SJCRH30 (cell line): ENCODE results near the gene ARHGAP26. TPM values are rescaled to one million over a fixed set of nuclear protein-coding genes. Genes with fewer than 3 reads are reported as not detected.
A peak's percentile ranks its signal among the peaks of the same experiment; 100 is the strongest.

Source experiments
- DNase-seq, 2 experiments: peaks; one replicate each; pipeline ENCODE4 v3.0.0-alpha.2; 2015 to 2020
- H3K27ac ChIP-seq: fragments of 250-450 bp; sonication (Bioruptor Pico); 2 replicates; pipeline ENCODE4 v1.5.1; 2020; ENCODE audit warnings: mild to moderate bottlenecking, moderate library complexity
- H3K27me3 ChIP-seq: fragments of 250-450 bp; sonication (Bioruptor Pico); 2 replicates; pipeline ENCODE4 v1.5.1; 2020; ENCODE audit warnings: mild to moderate bottlenecking, moderate library complexity
- H3K36me3 ChIP-seq: fragments of 250-450 bp; sonication (Bioruptor Pico); 2 replicates; pipeline ENCODE4 v1.5.1; 2020; ENCODE audit warnings: mild to moderate bottlenecking, moderate library complexity
- H3K4me1 ChIP-seq: fragments of 250-450 bp; sonication (Bioruptor Pico); 2 replicates; pipeline ENCODE4 v1.5.1; 2020; ENCODE audit warnings: mild to moderate bottlenecking, moderate library complexity
- H3K4me3 ChIP-seq: fragments of 250-450 bp; sonication (Bioruptor Pico); 2 replicates; pipeline ENCODE4 v1.5.1; 2020; ENCODE audit warnings: mild to moderate bottlenecking, moderate library complexity
- H3K9me3 ChIP-seq: fragments of 250-450 bp; sonication (Bioruptor Pico); replicated peaks from 2 replicates; pipeline ENCODE4 v1.5.1; 2020; ENCODE audit warnings: mild to moderate bottlenecking, moderate library complexity
- total RNA-seq: library from RNA; depleted of rRNA; stranded (reverse); fragments of >200 nt; shearing (Covaris generic); gene quantifications from 2 replicates; pipeline ENCODE4 v1.2.3, GENCODE V29; 2014

Gene ARHGAP26
- total RNA-seq, 1 experiment from 2014 or later: 16.9 TPM

- H3K36me3 ChIP-seq: no peaks in the 10 kb centered on the region
- H3K9me3 ChIP-seq: no peaks in the 10 kb centered on the region
- no peak overlapping the region for H3K27ac ChIP-seq
- no peak for DNase-seq
- H3K4me1 ChIP-seq: peaks cover 28% of the 10 kb centered on the region
- no peaks in the 10 kb centered on the region for H3K27me3 ChIP-seq
- H3K4me3 ChIP-seq: no peak overlapping the region
Observed at GRCh38 chr5:143181173-143181572, 411.0 kb downstream of the ARHGAP26 start.

- no peak overlapping the region for H3K27ac ChIP-seq
- peaks cover 24% of the 10 kb centered on the region for H3K4me1 ChIP-seq
- no peak overlapping the region for H3K4me3 ChIP-seq
- DNase-seq: no peak
- no peaks in the 10 kb centered on the region for H3K27me3 ChIP-seq
- no peaks in the 10 kb centered on the region for H3K36me3 ChIP-seq
- no peaks in the 10 kb centered on the region for H3K9me3 ChIP-seq
Observed at GRCh38 chr5:143182106-143182505, 411.9 kb downstream of the ARHGAP26 start.

- H3K36me3 ChIP-seq: no peaks in the 10 kb centered on the region
- no peaks in the 10 kb centered on the region for H3K27me3 ChIP-seq
- H3K27ac ChIP-seq: no peak overlapping the region
- DNase-seq: peak; percentile 82
- peaks cover 20% of the 10 kb centered on the region for H3K4me1 ChIP-seq
- H3K4me3 ChIP-seq: no peak overlapping the region
- H3K9me3 ChIP-seq: no peaks in the 10 kb centered on the region
Observed at GRCh38 chr5:143182901-143183820, 413.0 kb downstream of the ARHGAP26 start.

- no peak for DNase-seq
- Histone ChIP-seq H3K27ac (no peak overlapping the region), H3K36me3 (no peaks in the 10 kb centered on the region), H3K4me1 (peaks cover 20% of the 10 kb centered on the region), H3K27me3 (no peaks in the 10 kb centered on the region), H3K4me3 (no peak overlapping the region), H3K9me3 (no peaks in the 10 kb centered on the region)
Observed at GRCh38 chr5:143183989-143184388, 413.8 kb downstream of the ARHGAP26 start.

GRCh38 chr5:143186623-143187022 is 416.4 kb downstream of the ARHGAP26 start:
- Histone ChIP-seq H3K4me3 (no peak overlapping the region), H3K27me3 (no peaks in the 10 kb centered on the region), H3K9me3 (peaks cover 7% of the 10 kb centered on the region; the same call in 1 of the 2 replicates), H3K36me3 (no peaks in the 10 kb centered on the region), H3K4me1 (peaks cover 20% of the 10 kb centered on the region), H3K27ac (no peak overlapping the region)
- DNase-seq: no peak

GRCh38 chr5:143187495-143187894 is 417.3 kb downstream of the ARHGAP26 start:
- no peak for DNase-seq
- no peaks in the 10 kb centered on the region for H3K36me3 ChIP-seq
- H3K4me1 ChIP-seq: peaks cover 13% of the 10 kb centered on the region
- no peak overlapping the region for H3K4me3 ChIP-seq
- H3K9me3 ChIP-seq: peaks cover 7% of the 10 kb centered on the region; the same call in 1 of the 2 replicates
- no peak overlapping the region for H3K27ac ChIP-seq
- no peaks in the 10 kb centered on the region for H3K27me3 ChIP-seq

GRCh38 chr5:143188083-143188482 is 417.9 kb downstream of the ARHGAP26 start:
- H3K4me3 ChIP-seq: no peak overlapping the region
- H3K4me1 ChIP-seq: peaks cover 7% of the 10 kb centered on the region
- no peaks in the 10 kb centered on the region for H3K27me3 ChIP-seq
- no peaks in the 10 kb centered on the region for H3K36me3 ChIP-seq
- peaks cover 7% of the 10 kb centered on the region; the same call in 1 of the 2 replicates for H3K9me3 ChIP-seq
- no peak for DNase-seq
- H3K27ac ChIP-seq: no peak overlapping the region

GRCh38 chr5:143188692-143189091 is 418.5 kb downstream of the ARHGAP26 start:
- peaks cover 7% of the 10 kb centered on the region; the same call in 1 of the 2 replicates for H3K9me3 ChIP-seq
- H3K4me3 ChIP-seq: no peak overlapping the region
- H3K36me3 ChIP-seq: no peaks in the 10 kb centered on the region
- no peak overlapping the region for H3K27ac ChIP-seq
- DNase-seq: no peak
- H3K4me1 ChIP-seq: peaks cover 3% of the 10 kb centered on the region; the same call in 1 of the 2 replicates
- H3K27me3 ChIP-seq: no peaks in the 10 kb centered on the region

GRCh38 chr5:143190260-143190810 is 420.2 kb downstream of the ARHGAP26 start:
- H3K27me3 ChIP-seq: no peaks in the 10 kb centered on the region
- H3K4me1 ChIP-seq: no peaks in the 10 kb centered on the region
- no peaks in the 10 kb centered on the region for H3K36me3 ChIP-seq
- H3K27ac ChIP-seq: no peak overlapping the region
- H3K9me3 ChIP-seq: peaks cover 7% of the 10 kb centered on the region; the same call in 1 of the 2 replicates
- DNase-seq: no peak
- H3K4me3 ChIP-seq: no peak overlapping the region

- no peak overlapping the region for H3K4me3 ChIP-seq
- H3K27ac ChIP-seq: no peak overlapping the region
- H3K36me3 ChIP-seq: no peaks in the 10 kb centered on the region
- H3K9me3 ChIP-seq: peaks cover 11% of the 10 kb centered on the region; the same call in 1 of the 2 replicates
- H3K27me3 ChIP-seq: no peaks in the 10 kb centered on the region
- DNase-seq: no peak
- H3K4me1 ChIP-seq: no peaks in the 10 kb centered on the region
Observed at GRCh38 chr5:143191720-143192119, 421.5 kb downstream of the ARHGAP26 start.

GRCh38 chr5:143192191-143192900 is 422.2 kb downstream of the ARHGAP26 start:
- DNase-seq: no peak
- Histone ChIP-seq H3K36me3 (no peaks in the 10 kb centered on the region), H3K27ac (no peak overlapping the region), H3K9me3 (peaks cover 14% of the 10 kb centered on the region; the same call in 1 of the 2 replicates), H3K4me3 (no peak overlapping the region), H3K4me1 (no peaks in the 10 kb centered on the region), H3K27me3 (no peaks in the 10 kb centered on the region)

- Histone ChIP-seq H3K4me1 (no peaks in the 10 kb centered on the region), H3K4me3 (no peak overlapping the region), H3K27ac (no peak overlapping the region), H3K36me3 (no peaks in the 10 kb centered on the region), H3K27me3 (no peaks in the 10 kb centered on the region), H3K9me3 (peaks cover 21% of the 10 kb centered on the region; the same call in 1 of the 2 replicates)
- DNase-seq: no peak
Observed at GRCh38 chr5:143194206-143194605, 424.0 kb downstream of the ARHGAP26 start.

GRCh38 chr5:143194713-143195112 is 424.5 kb downstream of the ARHGAP26 start:
- no peak for DNase-seq
- Histone ChIP-seq H3K4me1 (no peaks in the 10 kb centered on the region), H3K9me3 (peaks cover 21% of the 10 kb centered on the region; the same call in 1 of the 2 replicates), H3K36me3 (no peaks in the 10 kb centered on the region), H3K4me3 (no peak overlapping the region), H3K27ac (no peak overlapping the region), H3K27me3 (no peaks in the 10 kb centered on the region)

GRCh38 chr5:143195491-143195890 is 425.3 kb downstream of the ARHGAP26 start:
- no peak overlapping the region for H3K27ac ChIP-seq
- H3K36me3 ChIP-seq: no peaks in the 10 kb centered on the region
- DNase-seq: no peak
- peaks cover 2% of the 10 kb centered on the region for H3K4me1 ChIP-seq
- H3K27me3 ChIP-seq: no peaks in the 10 kb centered on the region
- no peak overlapping the region for H3K4me3 ChIP-seq
- H3K9me3 ChIP-seq: peaks cover 16% of the 10 kb centered on the region; the same call in 1 of the 2 replicates
